T47D (cell line): ENCODE data around the gene MYO5A.

Experiments used
- DNase-seq, 2 experiments: peaks; one replicate each; pipeline versions ENCODE4 v3.0.0 to v3.0.0-alpha.2; 2011 to 2012; ENCODE audit warnings: low read depth in 1 of 2, low spot score in 1 of 2
- JUND ChIP-seq: IDR thresholded peaks from 2 replicates; pipeline ENCODE4 v1.6.1; 2012; ENCODE audit warnings: low read depth
- in situ Hi-C: cut with HindIII; loops from 2 replicates; pipeline ENCODE4 v1.10.0; 2016; ENCODE audit warnings: low sequenced_read_pairs, low pct_unique_long_range_greater_than_20kb

The MYO5A gene

GRCh38 chr15:52329150-52329549, 199.5 kb downstream of the MYO5A start:
- DNase-seq: no peak
- TF ChIP-seq JUND: no peak
- in situ Hi-C loops: no loop called here

GRCh38 chr15:52328680-52329079, 200.0 kb downstream of the MYO5A start:
- TF ChIP-seq JUND: no peak

GRCh38 chr15:52326756-52327155, 201.9 kb downstream of the MYO5A start:
- DNase-seq: no peak
- in situ Hi-C loops: no loop called here

More at GRCh38 chr15:52328680-52329079, 200.0 kb downstream of the MYO5A start:
- DNase-seq: no peak
- in situ Hi-C loops: no loop called here

GRCh38 chr15:52324109-52324508, 204.6 kb downstream of the MYO5A start:
- in situ Hi-C loops: no loop called here
- no peak for TF ChIP-seq JUND
- DNase-seq: no peak

More at GRCh38 chr15:52326756-52327155, 201.9 kb downstream of the MYO5A start:
- TF ChIP-seq JUND: no peak

GRCh38 chr15:52318729-52319500, 209.8 kb downstream of the MYO5A start:
- no peak for DNase-seq
- no peak for TF ChIP-seq JUND
- in situ Hi-C loops: no loop called here

GRCh38 chr15:52317688-52318087, 211.0 kb downstream of the MYO5A start:
- no peak for DNase-seq

GRCh38 chr15:52317022-52317421, 211.7 kb downstream of the MYO5A start:
- no peak for DNase-seq
- in situ Hi-C loops: no loop called here
- TF ChIP-seq JUND: no peak

More at GRCh38 chr15:52317688-52318087, 211.0 kb downstream of the MYO5A start:
- in situ Hi-C loops: no loop called here
- TF ChIP-seq JUND: no peak

- in situ Hi-C loops: no loop called here
- DNase-seq: no peak
These were observed 219.5 kb downstream of the MYO5A start for GRCh38 chr15:52309154-52309548.

GRCh38 chr15:52308446-52309153, 220.1 kb downstream of the MYO5A start:
- no peak for DNase-seq
- in situ Hi-C loops: no loop called here
- no peak for TF ChIP-seq JUND

More at GRCh38 chr15:52309154-52309548, 219.5 kb downstream of the MYO5A start:
- TF ChIP-seq JUND: no peak

- no peak for DNase-seq
- in situ Hi-C loops: no loop called here
- no peak for TF ChIP-seq JUND
These were observed 220.8 kb downstream of the MYO5A start for GRCh38 chr15:52307847-52308246.

GRCh38 chr15:52306270-52306669, 222.4 kb downstream of the MYO5A start:
- no peak for TF ChIP-seq JUND
- in situ Hi-C loops: no loop called here
- no peak for DNase-seq

GRCh38 chr15:52303093-52303772, 225.4 kb downstream of the MYO5A start:
- DNase-seq: no peak
- in situ Hi-C loops: no loop called here
- TF ChIP-seq JUND: no peak

GRCh38 chr15:52301265-52301847, 227.3 kb downstream of the MYO5A start:
- no peak for TF ChIP-seq JUND
- in situ Hi-C loops: no loop called here
- no peak for DNase-seq
